B cell (primary cell): Measurements from ENCODE around the gene NRP1.

Experiments
- EZH2 ChIP-seq: IDR thresholded peaks from 2 replicates; pipeline ENCODE4 v1.6.1; 2012; ENCODE audit warnings: borderline replicate concordance, low read depth, mild to moderate bottlenecking, moderate library complexity, low read length; ENCODE audit not compliant: insufficient read depth, poor library complexity, severe bottlenecking
- TF ChIP-seq, protein P1 (sequence below): fragments of 200-600 bp; IDR thresholded peaks from one replicate; pipeline ENCODE4 v1.8.0; 2022; ENCODE audit warnings: antibody characterized with exemption, mild to moderate bottlenecking

DNA sequence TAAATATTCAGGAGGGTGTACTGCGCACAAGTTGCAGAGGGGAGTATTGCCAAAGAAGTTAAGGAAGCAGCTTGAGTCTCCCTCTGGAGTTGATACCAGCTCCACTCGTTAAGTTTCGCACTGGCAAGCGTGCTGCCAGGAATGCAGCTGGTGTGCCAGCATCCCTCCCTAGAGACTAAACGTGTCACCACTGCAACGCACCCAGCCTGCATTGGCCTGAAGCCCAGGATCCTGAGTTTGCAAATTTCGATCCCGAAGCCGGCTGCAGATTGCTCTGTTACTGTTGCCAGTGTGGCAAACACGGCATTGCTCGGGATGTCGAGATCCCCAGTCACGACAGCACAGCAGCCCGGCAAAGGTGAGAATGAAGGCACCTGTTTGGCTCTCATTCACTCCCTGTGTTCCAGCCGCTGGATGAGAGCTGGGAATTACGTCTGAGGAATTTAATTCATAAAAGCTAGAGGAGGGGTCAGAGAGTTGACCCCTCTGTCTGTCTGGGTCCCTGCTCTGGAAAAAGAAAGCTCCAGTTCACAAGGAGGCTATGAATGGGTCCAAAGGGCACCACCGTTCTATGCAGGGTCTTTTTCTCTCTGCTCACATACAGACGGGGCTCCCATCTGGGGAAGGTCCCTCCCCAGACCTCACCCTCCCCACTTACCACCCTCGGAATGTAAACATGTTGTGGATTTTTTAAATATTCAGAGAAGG lies 61.0 kb downstream of the NRP1 start:
- TF ChIP-seq, protein P1, sequence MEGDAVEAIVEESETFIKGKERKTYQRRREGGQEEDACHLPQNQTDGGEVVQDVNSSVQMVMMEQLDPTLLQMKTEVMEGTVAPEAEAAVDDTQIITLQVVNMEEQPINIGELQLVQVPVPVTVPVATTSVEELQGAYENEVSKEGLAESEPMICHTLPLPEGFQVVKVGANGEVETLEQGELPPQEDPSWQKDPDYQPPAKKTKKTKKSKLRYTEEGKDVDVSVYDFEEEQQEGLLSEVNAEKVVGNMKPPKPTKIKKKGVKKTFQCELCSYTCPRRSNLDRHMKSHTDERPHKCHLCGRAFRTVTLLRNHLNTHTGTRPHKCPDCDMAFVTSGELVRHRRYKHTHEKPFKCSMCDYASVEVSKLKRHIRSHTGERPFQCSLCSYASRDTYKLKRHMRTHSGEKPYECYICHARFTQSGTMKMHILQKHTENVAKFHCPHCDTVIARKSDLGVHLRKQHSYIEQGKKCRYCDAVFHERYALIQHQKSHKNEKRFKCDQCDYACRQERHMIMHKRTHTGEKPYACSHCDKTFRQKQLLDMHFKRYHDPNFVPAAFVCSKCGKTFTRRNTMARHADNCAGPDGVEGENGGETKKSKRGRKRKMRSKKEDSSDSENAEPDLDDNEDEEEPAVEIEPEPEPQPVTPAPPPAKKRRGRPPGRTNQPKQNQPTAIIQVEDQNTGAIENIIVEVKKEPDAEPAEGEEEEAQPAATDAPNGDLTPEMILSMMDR, result no peak
- no peak for TF ChIP-seq EZH2
